Stimulated activated memory B cell treated with anti-CD40 and anti-IgM and Interleukin-4, amounts not matched to agents 10 μg/mL and 1 μg/mL and 100 μg/mL, for 72 hours (primary cell): ENCODE results near the gene PSMD1.

Experiments
- ATAC-seq: fragments of 150-1000 bp; cut with Tn5 transposase; 2 replicates; pipeline ENCODE4 v1.10.0; 2021
- H3K27ac Mint-ChIP-seq: one replicate; pipeline ENCODE4 v1.8.0; 2022; ENCODE audit warnings: mild to moderate bottlenecking, mixed read lengths
- H3K27me3 Mint-ChIP-seq: one replicate; pipeline ENCODE4 v1.8.0; 2022; ENCODE audit warnings: mixed read lengths
- H3K36me3 Mint-ChIP-seq: one replicate; pipeline ENCODE4 v1.8.0; 2022; ENCODE audit warnings: mixed read lengths
- H3K4me1 Mint-ChIP-seq: one replicate; pipeline ENCODE4 v1.8.0; 2022; ENCODE audit warnings: mixed read lengths
- H3K4me3 Mint-ChIP-seq: one replicate; pipeline ENCODE4 v1.8.0; 2022; ENCODE audit warnings: mild to moderate bottlenecking, moderate library complexity, mixed read lengths
- H3K9me3 Mint-ChIP-seq: one replicate; pipeline ENCODE4 v1.8.0; 2022; ENCODE audit warnings: mixed read lengths

The PSMD1 gene

GRCh38 chr2:231111987-231112386, 55.3 kb downstream of the PSMD1 start:
- Mint-ChIP-seq H3K36me3 (peaks cover 51% of the 10 kb centered on the region), H3K4me1 (peaks cover 12% of the 10 kb centered on the region), H3K27ac (no peak overlapping the region), H3K4me3 (no peak overlapping the region), H3K9me3 (no peaks in the 10 kb centered on the region), H3K27me3 (no peaks in the 10 kb centered on the region)
- no peak for ATAC-seq

GRCh38 chr2:231113489-231113888, 56.8 kb downstream of the PSMD1 start:
- H3K4me1 Mint-ChIP-seq: peaks cover 20% of the 10 kb centered on the region
- no peaks in the 10 kb centered on the region for H3K27me3 Mint-ChIP-seq
- peaks cover 41% of the 10 kb centered on the region for H3K36me3 Mint-ChIP-seq
- no peak for ATAC-seq
- H3K27ac Mint-ChIP-seq: no peak overlapping the region
- H3K9me3 Mint-ChIP-seq: no peaks in the 10 kb centered on the region
- no peak overlapping the region for H3K4me3 Mint-ChIP-seq

- peaks cover 20% of the 10 kb centered on the region for H3K4me1 Mint-ChIP-seq
- H3K36me3 Mint-ChIP-seq: peaks cover 29% of the 10 kb centered on the region
Observed at GRCh38 chr2:231115651-231116050, 59.0 kb downstream of the PSMD1 start.

GRCh38 chr2:231117148-231117547, 60.5 kb downstream of the PSMD1 start:
- ATAC-seq: no peak
- peak overlapping the region; percentile 81 for H3K27ac Mint-ChIP-seq
- H3K27me3 Mint-ChIP-seq: no peaks in the 10 kb centered on the region
- H3K36me3 Mint-ChIP-seq: peaks cover 16% of the 10 kb centered on the region
- peaks cover 20% of the 10 kb centered on the region for H3K4me1 Mint-ChIP-seq
- H3K4me3 Mint-ChIP-seq: no peak overlapping the region
- no peaks in the 10 kb centered on the region for H3K9me3 Mint-ChIP-seq

More at GRCh38 chr2:231115651-231116050, 59.0 kb downstream of the PSMD1 start:
- Mint-ChIP-seq H3K4me3 (no peak overlapping the region), H3K27ac (no peak overlapping the region), H3K27me3 (no peaks in the 10 kb centered on the region), H3K9me3 (no peaks in the 10 kb centered on the region)
- ATAC-seq: no peak

GRCh38 chr2:231117922-231118613, 61.4 kb downstream of the PSMD1 start:
- H3K36me3 Mint-ChIP-seq: peaks cover 11% of the 10 kb centered on the region
- H3K9me3 Mint-ChIP-seq: no peaks in the 10 kb centered on the region
- H3K4me1 Mint-ChIP-seq: peaks cover 20% of the 10 kb centered on the region
- no peak overlapping the region for H3K4me3 Mint-ChIP-seq
- H3K27me3 Mint-ChIP-seq: no peaks in the 10 kb centered on the region
- H3K27ac Mint-ChIP-seq: peak overlapping the region; percentile 81
- peak; percentile 16 for ATAC-seq

- no peak for ATAC-seq
- H3K4me3 Mint-ChIP-seq: no peak overlapping the region
- peaks cover 11% of the 10 kb centered on the region for H3K36me3 Mint-ChIP-seq
- H3K9me3 Mint-ChIP-seq: no peaks in the 10 kb centered on the region
- peak overlapping the region; percentile 81 for H3K27ac Mint-ChIP-seq
- H3K27me3 Mint-ChIP-seq: no peaks in the 10 kb centered on the region
- peaks cover 25% of the 10 kb centered on the region for H3K4me1 Mint-ChIP-seq
Observed at GRCh38 chr2:231118614-231118942, 61.9 kb downstream of the PSMD1 start.

- Mint-ChIP-seq H3K4me1 (peaks cover 6% of the 10 kb centered on the region), H3K27ac (no peak overlapping the region), H3K27me3 (no peaks in the 10 kb centered on the region), H3K36me3 (peaks cover 11% of the 10 kb centered on the region), H3K9me3 (no peaks in the 10 kb centered on the region), H3K4me3 (no peak overlapping the region)
- ATAC-seq: peak; percentile 50
Observed at GRCh38 chr2:231123362-231123898, 66.8 kb downstream of the PSMD1 start.

GRCh38 chr2:231124838-231125568, 68.3 kb downstream of the PSMD1 start, which contains the start of gene HTR2B:
Gene HTR2B (minus strand): TSS chr2:231125042. CDS start chr2:231123764, 1,278 bp downstream.
- H3K36me3 Mint-ChIP-seq: peaks cover 11% of the 10 kb centered on the region
- no peak for ATAC-seq
- no peaks in the 10 kb centered on the region for H3K27me3 Mint-ChIP-seq
- H3K4me1 Mint-ChIP-seq: peaks cover 6% of the 10 kb centered on the region
- H3K9me3 Mint-ChIP-seq: no peaks in the 10 kb centered on the region
- no peak within 1 kb of the TSS for H3K4me3 Mint-ChIP-seq
- no peak within 1 kb of the TSS for H3K27ac Mint-ChIP-seq

- Mint-ChIP-seq H3K36me3 (peaks cover 16% of the 10 kb centered on the region), H3K27me3 (no peaks in the 10 kb centered on the region), H3K27ac (no peak overlapping the region), H3K4me1 (peaks cover 6% of the 10 kb centered on the region), H3K9me3 (no peaks in the 10 kb centered on the region), H3K4me3 (no peak overlapping the region)
- no peak for ATAC-seq
Observed at GRCh38 chr2:231126123-231126522, 69.5 kb downstream of the PSMD1 start.

- Mint-ChIP-seq H3K27me3 (no peaks in the 10 kb centered on the region), H3K36me3 (peaks cover 17% of the 10 kb centered on the region), H3K4me3 (no peak overlapping the region), H3K27ac (no peak overlapping the region), H3K4me1 (peaks cover 6% of the 10 kb centered on the region), H3K9me3 (no peaks in the 10 kb centered on the region)
- ATAC-seq: no peak
Observed at GRCh38 chr2:231127480-231127879, 70.8 kb downstream of the PSMD1 start.

GRCh38 chr2:231127936-231128335, 71.3 kb downstream of the PSMD1 start:
- peaks cover 11% of the 10 kb centered on the region for H3K4me1 Mint-ChIP-seq
- H3K27me3 Mint-ChIP-seq: no peaks in the 10 kb centered on the region
- H3K36me3 Mint-ChIP-seq: peaks cover 17% of the 10 kb centered on the region
- H3K27ac Mint-ChIP-seq: no peak overlapping the region
- no peaks in the 10 kb centered on the region for H3K9me3 Mint-ChIP-seq
- no peak for ATAC-seq
- H3K4me3 Mint-ChIP-seq: no peak overlapping the region

- no peaks in the 10 kb centered on the region for H3K9me3 Mint-ChIP-seq
- H3K4me1 Mint-ChIP-seq: peaks cover 8% of the 10 kb centered on the region
- no peak overlapping the region for H3K27ac Mint-ChIP-seq
- peaks cover 17% of the 10 kb centered on the region for H3K36me3 Mint-ChIP-seq
- ATAC-seq: no peak
- H3K27me3 Mint-ChIP-seq: no peaks in the 10 kb centered on the region
- H3K4me3 Mint-ChIP-seq: no peak overlapping the region
Observed at GRCh38 chr2:231128541-231128940, 71.9 kb downstream of the PSMD1 start.

- ATAC-seq: no peak
- no peak overlapping the region for H3K27ac Mint-ChIP-seq
- H3K27me3 Mint-ChIP-seq: no peaks in the 10 kb centered on the region
- H3K36me3 Mint-ChIP-seq: peaks cover 17% of the 10 kb centered on the region
- no peak overlapping the region for H3K4me3 Mint-ChIP-seq
- peaks cover 10% of the 10 kb centered on the region for H3K4me1 Mint-ChIP-seq
- no peaks in the 10 kb centered on the region for H3K9me3 Mint-ChIP-seq
Observed at GRCh38 chr2:231129216-231129615, 72.5 kb downstream of the PSMD1 start.

GRCh38 chr2:231130336-231131056, 73.8 kb downstream of the PSMD1 start:
- no peak for ATAC-seq
- H3K9me3 Mint-ChIP-seq: no peaks in the 10 kb centered on the region
- H3K36me3 Mint-ChIP-seq: peaks cover 12% of the 10 kb centered on the region
- H3K4me1 Mint-ChIP-seq: peaks cover 17% of the 10 kb centered on the region
- no peak overlapping the region for H3K4me3 Mint-ChIP-seq
- no peaks in the 10 kb centered on the region for H3K27me3 Mint-ChIP-seq
- H3K27ac Mint-ChIP-seq: no peak overlapping the region

GRCh38 chr2:231132129-231132528, 75.5 kb downstream of the PSMD1 start:
- Mint-ChIP-seq H3K27me3 (no peaks in the 10 kb centered on the region), H3K27ac (peak overlapping the region; percentile 2), H3K4me1 (peaks cover 17% of the 10 kb centered on the region), H3K9me3 (no peaks in the 10 kb centered on the region), H3K36me3 (peaks cover 13% of the 10 kb centered on the region), H3K4me3 (no peak overlapping the region)
- ATAC-seq: no peak
